ENCODE results near the gene PJVK. TPM values are rescaled to one million over a fixed set of nuclear protein-coding genes. Genes with fewer than 3 reads are reported as not detected.
A peak's percentile ranks its signal among the peaks of the same experiment; 100 is the strongest.

The PJVK gene
- total and polyA plus RNA-seq, 2 of the 13 experiments (the other 11 are each of a cell fraction or from before 2014, with no cell fraction given): 1.2 to 2.6 TPM

GRCh38 chr2:178414266-178415247 lies 36.6 kb upstream of the PJVK start (continued):
- no peak for TF ChIP-seq ZHX1 (CRISPR knock-in tag; IDR thresholded peaks at IDR 0.05; ENCODE audit: low read depth)
- no peak for TF ChIP-seq SNAPC2 (CRISPR knock-in tag; IDR thresholded peaks at IDR 0.05)
- TF ChIP-seq PHF21A (CRISPR knock-in tag; IDR thresholded peaks at IDR 0.05): peak; percentile 42; the same call in 1 of the 2 replicates
- TF ChIP-seq ZBED4 (CRISPR knock-in tag; IDR thresholded peaks at IDR 0.05; ENCODE audit: borderline replicate concordance): 0 out of 2 replicates have a peak, but pooled peaks have one; percentile 39
- no peak for TF ChIP-seq ZSCAN31 (CRISPR knock-in tag; IDR thresholded peaks at IDR 0.05; ENCODE audit: low read depth)
- peak in 1 of 2 experiments; percentile 54; a peak in 1 of 4 replicates for TF ChIP-seq KLF16 (CRISPR knock-in tag; IDR thresholded peaks at IDR 0.05)
- TF ChIP-seq MEIS2 (CRISPR knock-in tag; IDR thresholded peaks at IDR 0.05): no peak
- TF ChIP-seq FOXA3 (CRISPR knock-in tag; IDR thresholded peaks at IDR 0.05): peak; percentile 40
- peak; percentile 54; the same call in 1 of the 2 replicates for TF ChIP-seq KMT2B (CRISPR knock-in tag; IDR thresholded peaks at IDR 0.05)
- no peak for TF ChIP-seq ZIK1 (CRISPR knock-in tag; IDR thresholded peaks at IDR 0.05; ENCODE audit: borderline replicate concordance, low read depth)
- no peak for TF ChIP-seq ZSCAN12 (CRISPR knock-in tag; IDR thresholded peaks at IDR 0.05)
- 0 out of 2 replicates have a peak, but pooled peaks have one; percentile 40 for TF ChIP-seq ZNF607 (CRISPR knock-in tag; IDR thresholded peaks at IDR 0.05; ENCODE audit: borderline replicate concordance)
- no peak for TF ChIP-seq TFAP4 (IDR thresholded peaks at IDR 0.05; ENCODE audit: borderline replicate concordance, low read depth)
- TF ChIP-seq KDM6A (CRISPR knock-in tag; IDR thresholded peaks at IDR 0.05; ENCODE audit: low read depth): no peak
- no peak for TF ChIP-seq ZNF747 (CRISPR knock-in tag; IDR thresholded peaks at IDR 0.05; ENCODE audit: borderline replicate concordance)
- TF ChIP-seq ZNF761 (CRISPR knock-in tag; conservative IDR thresholded peaks at IDR 0.05): 0 out of 2 replicates have a peak, but pooled peaks have one; percentile 17
- 0 out of 2 replicates have a peak, but pooled peaks have one; percentile 8 for TF ChIP-seq GTF3A (CRISPR knock-in tag; conservative IDR thresholded peaks at IDR 0.05)
- TF ChIP-seq ZSCAN21 (CRISPR knock-in tag; IDR thresholded peaks at IDR 0.05; ENCODE audit: borderline replicate concordance): no peak
- TF ChIP-seq ZFP36 (IDR thresholded peaks at IDR 0.05; ENCODE audit: borderline replicate concordance, low read depth, low read length, partially characterized antibody): peak; percentile 14
